ENCODE data around the gene DKC1. TPM values are rescaled to one million over a fixed set of nuclear protein-coding genes. Genes with fewer than 3 reads are reported as not detected.
A peak's percentile ranks its signal among the peaks of the same experiment; 100 is the strongest.

The DKC1 gene
- total RNA-seq, 1 experiment from 2014 or later, result 160 TPM

DNA sequence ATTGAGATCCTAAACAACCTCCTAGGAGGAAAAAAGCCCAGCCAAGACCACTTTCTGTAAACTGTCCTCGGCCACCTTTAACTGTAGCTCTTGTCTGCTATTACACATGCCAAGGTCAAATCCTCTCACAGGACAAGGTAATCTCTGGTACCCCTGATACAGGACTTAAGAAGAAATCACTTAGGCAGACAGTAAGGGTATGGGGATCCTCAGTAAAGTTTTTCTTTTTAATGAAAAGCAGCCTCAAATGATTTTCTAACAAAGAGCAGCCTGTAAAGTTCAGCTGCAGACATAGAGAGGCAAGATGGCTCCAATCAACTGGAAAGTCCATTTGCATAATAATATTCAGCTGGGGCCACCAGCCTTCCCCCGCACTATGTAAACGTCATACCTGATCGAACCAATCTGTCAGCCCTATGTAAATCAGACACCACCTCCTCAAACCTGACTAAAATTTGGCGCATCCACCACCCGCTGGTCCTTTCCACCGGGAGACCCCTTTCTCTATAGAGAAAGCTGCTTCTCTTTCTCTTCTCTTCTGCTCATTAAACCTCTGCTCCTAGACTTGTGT lies 57.2 kb downstream of the DKC1 start:
- Histone ChIP-seq H3K27ac (ENCODE audit: insufficient read length, low read depth, low read length) (peak overlapping the region; percentile 83), H2BK120ac (ENCODE audit: low read depth, low read length, poor library complexity, severe bottlenecking) (no peak overlapping the region), H2AK5ac (ENCODE audit: insufficient read length, low read length) (no peak overlapping the region), H4K20me1 (ENCODE audit: control insufficient read depth, insufficient read depth, insufficient read length) (no peaks in the 10 kb centered on the region), H2BK20ac (ENCODE audit: low read depth, low read length, poor library complexity, severe bottlenecking) (no peak overlapping the region), H3K56ac (ENCODE audit: insufficient read length, low read depth, low read length) (no peak overlapping the region), H3K23me2 (ENCODE audit: insufficient read length, low read depth, low read length, poor library complexity, severe bottlenecking) (no peaks in the 10 kb centered on the region), H3K79me2 (ENCODE audit: insufficient read depth, low read length) (no peaks in the 10 kb centered on the region), H3K14ac (ENCODE audit: insufficient read depth, low read length) (no peak overlapping the region), H3K23ac (ENCODE audit: insufficient read length, low read depth, low read length) (no peak overlapping the region), H3K9ac (ENCODE audit: extremely low read depth, insufficient read length, low read length) (no peak overlapping the region), H2BK5ac (ENCODE audit: insufficient read length, low read length) (no peak overlapping the region), H3K27me3 (ENCODE audit: insufficient read depth, low read length) (no peaks in the 10 kb centered on the region), H4K5ac (ENCODE audit: insufficient read length, low read depth, low read length) (no peak overlapping the region), H3K79me1 (ENCODE audit: insufficient read depth, low read depth, low read length, poor library complexity, severe bottlenecking) (no peaks in the 10 kb centered on the region), H3K9me3 (ENCODE audit: control insufficient read depth, low read depth, low read length) (peaks cover 8% of the 10 kb centered on the region), H2BK15ac (ENCODE audit: low read depth, low read length) (no peak overlapping the region), H3T11ph (ENCODE audit: low read length) (no peak overlapping the region), H3K4ac (ENCODE audit: low read depth, low read length) (no peak overlapping the region), H3K4me2 (ENCODE audit: insufficient read depth, insufficient read length, low read length) (peak overlapping the region; percentile 6), H2AFZ (ENCODE audit: low read length) (no peak overlapping the region), H4K91ac (ENCODE audit: insufficient read length, low read depth, low read length) (no peak overlapping the region), H2BK12ac (ENCODE audit: insufficient read length, low read depth, low read length) (no peak overlapping the region), H3K18ac (ENCODE audit: insufficient read length, low read depth, low read length) (no peak overlapping the region), H4K8ac (replicated peaks; ENCODE audit: insufficient read length, low read depth, low read length) (no peak overlapping the region), H3K4me1 (ENCODE audit: insufficient read depth, low read length) (peaks cover 2% of the 10 kb centered on the region; the same call in 1 of the 2 replicates)
- H3K36me3 Mint-ChIP-seq (ENCODE audit: insufficient read depth in 1 of 3, low read depth in 3 of 3), result peaks cover 12 to 18% (median 13%) of the 10 kb centered on the region in 3 experiments
- peak overlapping the region; percentile 15 to 84 (median 42); a peak in 4 of 7 replicates for H3K27ac Mint-ChIP-seq
- no CpG with 5 or more reads among the region's 7 CpGs for WGBS (ENCODE audit: extremely low coverage, insufficient read length, low lambda C conversion rate)
- TF ChIP-seq CTCF (conservative IDR thresholded peaks at IDR 0.05), result no peak
- H3K27me3 Mint-ChIP-seq (ENCODE audit: low read depth), result no peaks in the 10 kb centered on the region
- no peak for DNase-seq
- peaks cover 59 to 75% of the 10 kb centered on the region in 2 experiments for H3K9me3 Mint-ChIP-seq
- H3K4me3 Mint-ChIP-seq, result peak overlapping the region; percentile 38 to 50; a peak in 2 of 5 replicates
- H3K4me1 Mint-ChIP-seq, result peaks cover 36 to 37% of the 10 kb centered on the region in 2 experiments

All from H9 (cell line).